Liver (tissue), 9 donors: Measurements from ENCODE around the gene NOS3. TPM values are rescaled to one million over a fixed set of nuclear protein-coding genes. Genes with fewer than 3 reads are reported as not detected.

Source experiments
- DNase-seq: peaks from one replicate; pipeline ENCODE4 v3.0.0-alpha.2; 2017; ENCODE audit warnings: low spot score
- H3K27ac ChIP-seq, 2 donors: one replicate each; pipeline ENCODE4 v1.7.0; 2013; ENCODE audit warnings: inconsistent platforms in 2 of 2, low read length in 2 of 2, control low read depth in 1 of 2, low read depth in 1 of 2, mild to moderate bottlenecking in 1 of 2
- H3K27me3 ChIP-seq, 4 donors: one replicate each; pipeline versions ENCODE4 v1.6.1 to v1.7.0; 2013; ENCODE audit warnings: low read length in 3 of 4, inconsistent platforms in 1 of 4, mild to moderate bottlenecking in 1 of 4, moderate library complexity in 1 of 4; ENCODE audit not compliant: control insufficient read depth in 4 of 4, insufficient read depth in 4 of 4
- H3K36me3 ChIP-seq, 4 donors: one replicate each; pipeline versions ENCODE4 v1.6.1 to v1.7.0; 2013; ENCODE audit warnings: low read length in 3 of 4, mild to moderate bottlenecking in 3 of 4, low read depth in 1 of 4, moderate library complexity in 1 of 4; ENCODE audit not compliant: control insufficient read depth in 4 of 4, insufficient read depth in 3 of 4
- H3K4me1 ChIP-seq, 4 donors: one replicate each; pipeline versions ENCODE4 v1.6.1 to v1.7.0; 2013; ENCODE audit warnings: low read length in 3 of 4, mild to moderate bottlenecking in 3 of 4, moderate library complexity in 1 of 4; ENCODE audit not compliant: control insufficient read depth in 4 of 4, insufficient read depth in 4 of 4
- H3K4me3 ChIP-seq, 3 donors: one replicate each; pipeline versions ENCODE4 v1.6.1 to v1.7.0; 2013; ENCODE audit warnings: low read length in 3 of 3, control low read depth in 1 of 3, low read depth in 1 of 3, mild to moderate bottlenecking in 1 of 3
- H3K9ac ChIP-seq, 2 donors: one replicate each; pipeline ENCODE4 v1.7.0; 2013; ENCODE audit warnings: low read length in 2 of 2, mild to moderate bottlenecking in 2 of 2, moderate library complexity in 2 of 2, control low read depth in 1 of 2, low read depth in 1 of 2
- H3K9me3 ChIP-seq, 4 donors: one replicate each; pipeline versions ENCODE4 v1.6.1 to v1.7.0; 2013; ENCODE audit warnings: low read length in 3 of 4; ENCODE audit not compliant: control insufficient read depth in 4 of 4
- ATF3 ChIP-seq: IDR thresholded peaks from 2 replicates; pipeline ENCODE4 v1.6.1; 2016; ENCODE audit warnings: antibody characterized with exemption
- EGR1 ChIP-seq, 2 donors: IDR thresholded peaks; 2 replicates each; pipeline ENCODE4 v1.6.1; 2016 to 2018; ENCODE audit warnings: antibody characterized with exemption in 2 of 2, low read depth in 2 of 2
- FOXA2 ChIP-seq: IDR thresholded peaks from 2 replicates; pipeline ENCODE4 v1.6.1; 2016; ENCODE audit warnings: antibody characterized with exemption
- GABPA ChIP-seq, 2 donors: IDR thresholded peaks in 1 of 2; conservative IDR thresholded peaks in 1 of 2; 2 replicates each; pipeline ENCODE4 v1.6.1; 2016; ENCODE audit warnings: antibody characterized with exemption in 2 of 2, mild to moderate bottlenecking in 1 of 2, moderate library complexity in 1 of 2
- HNF4A ChIP-seq, 2 donors: conservative IDR thresholded peaks; 2 replicates each; pipeline ENCODE4 v1.6.1; 2016; ENCODE audit warnings: antibody characterized with exemption in 2 of 2, mild to moderate bottlenecking in 2 of 2
- HNF4G ChIP-seq: IDR thresholded peaks from 2 replicates; pipeline ENCODE4 v1.6.1; 2016; ENCODE audit warnings: antibody characterized with exemption
- JUND ChIP-seq, 2 donors: IDR thresholded peaks; 2 replicates each; pipeline ENCODE4 v1.6.1; 2016; ENCODE audit warnings: antibody characterized with exemption in 2 of 2
- MAX ChIP-seq: IDR thresholded peaks from 2 replicates; pipeline ENCODE4 v1.6.1; 2016; ENCODE audit warnings: antibody characterized with exemption
- NR2F2 ChIP-seq: IDR thresholded peaks from 2 replicates; pipeline ENCODE4 v1.6.1; 2016; ENCODE audit warnings: antibody characterized with exemption
- RXRA ChIP-seq, 2 donors: IDR thresholded peaks; 2 replicates each; pipeline ENCODE4 v1.6.1; 2017 to 2018; ENCODE audit warnings: antibody characterized with exemption in 2 of 2, mild to moderate bottlenecking in 1 of 2
- TAF1 ChIP-seq: conservative IDR thresholded peaks from 2 replicates; pipeline ENCODE4 v1.6.1; 2016; ENCODE audit warnings: antibody characterized with exemption, mild to moderate bottlenecking
- ZBTB33 ChIP-seq: IDR thresholded peaks from 2 replicates; pipeline ENCODE4 v1.6.1; 2016; ENCODE audit warnings: antibody characterized with exemption
- WGBS: extraction: QIAGEN DNeasy Blood & Tissue Kit; methylation state at CpG from one replicate; pipeline ENCODE4 v1.1.7; 2013; 5-methylcytosine and 5-hydroxymethylcytosine counted together
- polyA plus RNA-seq, 2 donors: library from polyadenylated mRNA; stranded (reverse) in 1 of 2; unstranded in 1 of 2; fragments of 200-250 nt in 1 of 2; fragments of >200 nt in 1 of 2; fragmentation: Nextera tagmentation in 1 of 2; extraction: Ambion mirVana in 1 of 2; gene quantifications; one replicate each; pipeline versions ENCODE4 v1.2.1 to v1.2.3, GENCODE V29; 2013 to 2015
- total RNA-seq, 2 donors: library from RNA; depleted of rRNA; stranded (reverse); fragments of >200 nt; gene quantifications; one replicate each; pipeline ENCODE4 v1.2.3, GENCODE V29; 2014
- donor health status: healthy.
- donor health status: healthy.
- donor health status: healthy.
- donor health status: healthy.
- donor health status: healthy.

Gene NOS3
- total and polyA plus RNA-seq, 4 donors: 1.6 to 6.1 (median 5.1) TPM

DNA sequence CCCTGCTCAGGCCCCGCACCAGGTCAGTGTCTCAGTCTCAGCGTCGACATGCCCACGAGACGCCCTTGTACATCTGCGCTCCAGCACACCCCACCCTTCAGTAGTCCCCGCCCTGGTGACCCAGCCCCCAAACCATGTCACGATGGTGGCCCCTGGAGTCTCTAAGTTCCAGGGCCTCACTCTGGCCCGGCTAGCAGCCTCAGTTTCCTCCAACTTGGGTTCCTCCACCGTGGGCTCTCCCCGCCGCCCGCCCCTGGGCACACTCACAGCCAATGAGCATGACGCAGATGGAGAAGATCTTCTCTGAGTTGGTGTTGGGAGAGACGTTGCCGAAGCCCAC lies 39.7 kb upstream of the NOS3 start:
- H3K9ac ChIP-seq: no peak overlapping the region
- H3K9me3 ChIP-seq: no peaks in the 10 kb centered on the region
- peaks cover 0 to 7% (median 0%) of the 10 kb centered on the region in 4 donors for H3K27me3 ChIP-seq
- no peaks in the 10 kb centered on the region for H3K36me3 ChIP-seq
- H3K4me3 ChIP-seq: no peak overlapping the region
- WGBS: 96% methylated on average over 16 of the region's 16 CpGs
- DNase-seq: no peak
- H3K4me1 ChIP-seq: no peaks in the 10 kb centered on the region
- TF ChIP-seq ATF3 (no peak), HNF4G (no peak), ZBTB33 (no peak), JUND (IDR thresholded peaks at IDR 0.05) (no peak), HNF4A (conservative IDR thresholded peaks at IDR 0.05) (no peak), MAX (no peak), NR2F2 (no peak), GABPA (IDR thresholded peaks at IDR 0.05 in 1 of 2, conservative IDR thresholded peaks at IDR 0.05 in 1 of 2) (no peak)
- H3K27ac ChIP-seq: no peak overlapping the region

GRCh38 chr7:150951521-150951920 lies 39.3 kb upstream of the NOS3 start:
- no peaks in the 10 kb centered on the region for H3K9me3 ChIP-seq
- TF ChIP-seq FOXA2: no peak
- TF ChIP-seq GABPA (IDR thresholded peaks at IDR 0.05 in 1 of 2, conservative IDR thresholded peaks at IDR 0.05 in 1 of 2): no peak
- H3K4me3 ChIP-seq: no peak overlapping the region
- no peaks in the 10 kb centered on the region for H3K4me1 ChIP-seq
- H3K27ac ChIP-seq: no peak overlapping the region
- no peaks in the 10 kb centered on the region for H3K36me3 ChIP-seq
- H3K9ac ChIP-seq: no peak overlapping the region
- no peak for DNase-seq
- WGBS: 97% methylated on average over 28 of the region's 28 CpGs
- H3K27me3 ChIP-seq: peaks cover 0 to 7% (median 0%) of the 10 kb centered on the region in 4 donors

DNA sequence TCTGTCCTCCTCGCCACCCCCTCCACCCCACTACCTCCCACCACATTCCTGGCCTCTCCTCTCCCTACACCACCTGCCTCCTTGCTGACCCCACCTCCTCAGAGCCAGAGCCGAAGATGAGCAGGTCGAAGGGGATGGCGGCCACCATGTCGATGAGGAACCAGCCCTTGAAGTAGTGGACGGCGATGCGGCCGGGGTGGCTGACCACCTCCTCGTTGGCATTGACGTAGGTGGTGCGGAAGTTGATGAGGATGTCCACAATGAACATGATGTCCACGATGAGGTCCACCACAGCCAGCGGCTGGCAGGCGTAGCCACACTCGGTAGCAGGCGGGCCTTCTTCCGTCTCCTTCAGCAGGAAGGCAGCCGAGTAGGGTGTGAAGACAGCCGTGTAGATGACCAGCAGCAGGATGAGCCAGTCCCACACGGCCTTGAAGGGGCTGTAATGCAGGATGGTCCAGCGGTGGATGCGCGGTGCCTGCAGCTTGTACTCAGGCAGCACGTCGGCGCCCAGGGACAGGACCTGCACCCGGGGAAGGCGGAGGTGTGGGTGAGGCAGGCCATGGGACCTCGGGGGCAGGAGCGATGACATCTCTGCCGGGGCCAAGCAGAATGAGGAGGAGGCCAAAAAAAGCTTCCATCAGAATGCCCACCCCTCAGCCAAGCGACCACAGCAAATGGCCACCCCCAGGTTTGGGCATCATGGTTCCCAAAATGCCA lies 38.3 kb upstream of the NOS3 start:
- TF ChIP-seq TAF1 (no peak), ATF3 (no peak), EGR1 (IDR thresholded peaks at IDR 0.05; ENCODE audit: low read depth in 2 of 2) (no peak), RXRA (IDR thresholded peaks at IDR 0.05) (no peak)
- Histone ChIP-seq H3K36me3 (no peaks in the 10 kb centered on the region), H3K9me3 (no peaks in the 10 kb centered on the region), H3K4me3 (no peak overlapping the region), H3K4me1 (no peaks in the 10 kb centered on the region), H3K27ac (no peak overlapping the region), H3K27me3 (peaks cover 0 to 7% (median 0%) of the 10 kb centered on the region in 4 donors), H3K9ac (no peak overlapping the region)
- 87% methylated on average over 33 of the region's 33 CpGs for WGBS
- DNase-seq: no peak
